ENCODE data around the gene MCTP2. TPM values are rescaled to one million over a fixed set of nuclear protein-coding genes. Genes with fewer than 3 reads are reported as not detected.

Gene MCTP2
- total RNA-seq, 4 donors from 2014 or later: 1.5 to 10.3 (median 5.7) TPM

DNA sequence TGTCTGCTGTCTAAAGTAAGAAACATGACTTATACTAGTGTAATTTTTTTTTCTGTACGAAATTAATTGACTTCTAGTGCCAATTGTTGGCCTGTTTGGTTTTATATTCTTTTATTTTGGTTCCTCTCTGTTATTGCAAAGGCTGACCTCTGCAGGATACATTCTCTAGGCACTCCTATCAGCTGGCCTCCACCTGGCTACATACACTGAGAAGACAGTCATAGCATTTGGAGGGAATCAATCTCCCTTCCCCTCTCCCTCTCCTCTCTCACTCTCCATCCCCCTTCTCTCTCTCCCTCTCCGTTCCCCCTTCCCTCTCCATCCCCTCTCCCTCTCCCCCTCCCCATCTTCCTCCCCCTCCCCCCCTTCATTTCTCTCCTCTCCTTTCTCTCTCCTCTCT, 116.7 kb downstream of the MCTP2 start:
- no peaks in the 10 kb centered on the region for H3K36me3 ChIP-seq
- no peak overlapping the region for H3K27ac ChIP-seq
- ATAC-seq: no peak
- no peaks in the 10 kb centered on the region for H3K4me1 ChIP-seq
- WGBS, 2 donors (ENCODE audit: low coverage in 1 of 2): 57 to 71% methylated on average over 1 to 2 of the region's 2 CpGs
- no peak overlapping the region for H3K4me3 ChIP-seq
- H3K9me3 ChIP-seq: no peaks in the 10 kb centered on the region
- H3K27me3 ChIP-seq: no peaks in the 10 kb centered on the region
- TF ChIP-seq, protein P1, sequence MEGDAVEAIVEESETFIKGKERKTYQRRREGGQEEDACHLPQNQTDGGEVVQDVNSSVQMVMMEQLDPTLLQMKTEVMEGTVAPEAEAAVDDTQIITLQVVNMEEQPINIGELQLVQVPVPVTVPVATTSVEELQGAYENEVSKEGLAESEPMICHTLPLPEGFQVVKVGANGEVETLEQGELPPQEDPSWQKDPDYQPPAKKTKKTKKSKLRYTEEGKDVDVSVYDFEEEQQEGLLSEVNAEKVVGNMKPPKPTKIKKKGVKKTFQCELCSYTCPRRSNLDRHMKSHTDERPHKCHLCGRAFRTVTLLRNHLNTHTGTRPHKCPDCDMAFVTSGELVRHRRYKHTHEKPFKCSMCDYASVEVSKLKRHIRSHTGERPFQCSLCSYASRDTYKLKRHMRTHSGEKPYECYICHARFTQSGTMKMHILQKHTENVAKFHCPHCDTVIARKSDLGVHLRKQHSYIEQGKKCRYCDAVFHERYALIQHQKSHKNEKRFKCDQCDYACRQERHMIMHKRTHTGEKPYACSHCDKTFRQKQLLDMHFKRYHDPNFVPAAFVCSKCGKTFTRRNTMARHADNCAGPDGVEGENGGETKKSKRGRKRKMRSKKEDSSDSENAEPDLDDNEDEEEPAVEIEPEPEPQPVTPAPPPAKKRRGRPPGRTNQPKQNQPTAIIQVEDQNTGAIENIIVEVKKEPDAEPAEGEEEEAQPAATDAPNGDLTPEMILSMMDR (IDR thresholded peaks at IDR 0.05): no peak
- TF ChIP-seq POLR2AphosphoS5 (IDR thresholded peaks at IDR 0.05) (no peak), EP300 (IDR thresholded peaks at IDR 0.05) (no peak), POLR2A (IDR thresholded peaks at IDR 0.05) (no peak)

DNA sequence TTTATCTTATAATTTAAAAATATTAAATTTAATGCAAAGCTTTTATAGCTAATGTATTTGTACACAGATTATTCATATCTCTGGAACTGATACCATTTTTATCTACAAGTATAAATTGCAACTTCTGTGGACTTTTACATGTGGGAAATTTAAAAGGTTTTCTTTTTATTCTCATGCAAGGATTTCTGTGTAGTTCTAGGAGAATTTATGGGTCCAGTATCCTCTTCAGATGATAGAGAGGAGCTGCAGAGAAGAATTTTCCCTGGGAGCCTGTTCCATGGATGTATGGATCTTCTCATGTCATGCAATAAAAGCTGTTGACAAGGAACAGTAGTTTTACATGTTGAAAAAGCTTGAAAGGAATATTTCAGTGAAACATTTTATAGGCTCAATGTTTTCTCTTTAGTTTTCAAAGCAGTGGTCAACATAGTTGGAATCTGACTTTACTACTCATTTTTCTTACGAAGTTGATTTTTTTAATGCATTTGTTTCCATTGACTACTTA, 119.7 kb downstream of the MCTP2 start:
- TF ChIP-seq POLR2AphosphoS5 (IDR thresholded peaks at IDR 0.05) (no peak), POLR2A (IDR thresholded peaks at IDR 0.05) (no peak), EP300 (IDR thresholded peaks at IDR 0.05) (no peak)
- TF ChIP-seq, protein P1 (IDR thresholded peaks at IDR 0.05): no peak
- WGBS, 2 donors (ENCODE audit: low coverage in 1 of 2): 89 to 100% methylated on average over 1 of the region's 1 CpG
- ATAC-seq: no peak
- no peak overlapping the region for H3K4me3 ChIP-seq
- no peaks in the 10 kb centered on the region for H3K4me1 ChIP-seq
- H3K9me3 ChIP-seq: no peaks in the 10 kb centered on the region
- H3K27me3 ChIP-seq: no peaks in the 10 kb centered on the region
- H3K27ac ChIP-seq: no peak overlapping the region
- no peaks in the 10 kb centered on the region for H3K36me3 ChIP-seq

DNA sequence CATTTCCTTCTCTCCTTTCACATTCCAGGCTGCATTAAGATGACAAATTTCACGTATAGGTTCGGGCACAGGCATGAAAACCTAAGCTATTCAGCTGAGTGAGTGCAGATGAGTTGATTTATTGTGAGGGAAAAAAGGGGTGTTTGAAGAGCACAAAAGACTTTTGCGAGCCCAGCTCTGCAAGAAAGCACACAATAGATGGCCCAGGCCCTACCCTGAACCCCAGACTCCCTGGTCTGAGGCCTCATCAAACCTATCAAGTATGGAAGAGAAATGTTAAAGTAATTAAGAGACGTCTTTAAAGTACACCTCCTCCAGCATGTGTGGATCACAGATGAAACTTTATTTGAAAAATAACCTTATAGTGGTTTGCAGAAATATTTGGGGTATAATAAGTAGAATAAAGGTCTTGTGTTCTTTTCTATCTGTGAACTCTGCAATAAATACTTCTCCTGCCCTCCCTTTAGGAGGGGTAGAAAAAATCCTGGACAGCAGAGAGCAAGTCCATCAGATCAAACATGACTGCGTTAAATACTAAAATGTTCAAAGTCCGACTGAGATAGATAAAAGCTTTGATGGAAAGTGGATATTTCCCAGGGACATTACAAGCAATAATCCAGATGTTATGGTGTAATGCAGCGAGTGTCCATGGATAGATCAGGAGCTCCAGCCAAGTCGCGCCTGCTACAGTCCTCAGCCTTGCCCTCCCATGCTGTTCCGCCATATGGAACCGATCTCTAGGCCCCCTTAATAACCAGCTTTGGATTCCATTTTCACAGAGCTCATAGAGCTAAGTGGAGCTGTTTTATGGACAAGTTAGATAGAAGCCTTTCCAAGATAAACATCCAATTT, 121.5 kb downstream of the MCTP2 start:
- no peak for ATAC-seq
- H3K9me3 ChIP-seq: no peaks in the 10 kb centered on the region
- H3K4me3 ChIP-seq: no peak overlapping the region
- no peaks in the 10 kb centered on the region for H3K4me1 ChIP-seq
- H3K36me3 ChIP-seq: no peaks in the 10 kb centered on the region
- WGBS, 2 donors (ENCODE audit: low coverage in 1 of 2): 73 to 76% methylated on average over 3 to 11 of the region's 11 CpGs
- no peak for TF ChIP-seq POLR2AphosphoS5 (IDR thresholded peaks at IDR 0.05)
- no peak for TF ChIP-seq EP300 (IDR thresholded peaks at IDR 0.05)
- TF ChIP-seq, protein P1 (IDR thresholded peaks at IDR 0.05): no peak
- TF ChIP-seq POLR2A (IDR thresholded peaks at IDR 0.05): no peak
- no peak overlapping the region for H3K27ac ChIP-seq
- H3K27me3 ChIP-seq: no peaks in the 10 kb centered on the region

DNA sequence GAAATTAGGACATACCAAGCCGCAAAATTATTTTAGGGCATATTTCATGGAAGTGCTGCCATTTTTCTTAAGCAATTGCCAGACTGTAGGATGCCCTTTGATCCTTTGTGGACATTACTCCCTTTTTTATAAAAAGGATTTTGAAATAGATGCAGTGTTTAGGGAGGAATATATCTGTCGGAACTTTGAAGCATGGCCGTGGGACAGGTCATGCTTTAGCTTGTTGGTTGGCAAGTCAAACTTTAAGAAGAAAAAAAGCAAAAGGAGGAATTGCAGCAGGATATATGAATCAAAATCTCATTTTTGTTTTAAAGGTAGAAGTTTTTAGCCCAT, 122.1 kb downstream of the MCTP2 start:
- H3K9me3 ChIP-seq: no peaks in the 10 kb centered on the region
- TF ChIP-seq POLR2A (IDR thresholded peaks at IDR 0.05): no peak
- TF ChIP-seq, protein P1 (IDR thresholded peaks at IDR 0.05): no peak
- no peak for TF ChIP-seq EP300 (IDR thresholded peaks at IDR 0.05)
- no peak for TF ChIP-seq POLR2AphosphoS5 (IDR thresholded peaks at IDR 0.05)
- H3K27ac ChIP-seq: no peak overlapping the region
- no peak overlapping the region for H3K4me3 ChIP-seq
- no peaks in the 10 kb centered on the region for H3K36me3 ChIP-seq
- H3K4me1 ChIP-seq: no peaks in the 10 kb centered on the region
- ATAC-seq: no peak
- WGBS, 2 donors (ENCODE audit: low coverage in 1 of 2): 59 to 68% methylated on average over 2 to 3 of the region's 3 CpGs
- no peaks in the 10 kb centered on the region for H3K27me3 ChIP-seq

DNA sequence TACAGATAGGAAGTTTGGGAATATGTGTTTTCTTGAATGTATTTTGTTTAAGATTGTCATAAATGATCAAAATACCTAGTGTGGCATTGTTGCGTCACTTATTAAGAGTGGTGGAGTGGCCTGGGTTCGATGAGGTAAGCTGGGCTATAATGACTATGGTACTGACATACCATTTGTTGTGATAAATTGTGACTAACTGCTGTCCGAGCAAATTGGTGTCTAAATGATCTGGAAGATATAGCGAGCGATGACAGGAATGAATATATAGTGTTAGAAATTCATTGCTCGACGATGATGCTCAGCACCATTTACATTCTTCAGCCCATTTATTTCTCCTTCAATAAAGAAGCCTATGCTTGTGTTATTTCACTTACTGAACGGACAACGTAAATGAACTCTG, 123.3 kb downstream of the MCTP2 start:
- Histone ChIP-seq H3K36me3 (no peaks in the 10 kb centered on the region), H3K9me3 (no peaks in the 10 kb centered on the region), H3K4me1 (no peaks in the 10 kb centered on the region), H3K4me3 (no peak overlapping the region), H3K27me3 (no peaks in the 10 kb centered on the region), H3K27ac (no peak overlapping the region)
- TF ChIP-seq POLR2A (IDR thresholded peaks at IDR 0.05) (no peak), EP300 (IDR thresholded peaks at IDR 0.05) (no peak), POLR2AphosphoS5 (IDR thresholded peaks at IDR 0.05) (no peak)
- TF ChIP-seq, protein P1 (IDR thresholded peaks at IDR 0.05): no peak
- 85 to 92% methylated on average over 9 of the region's 9 CpGs for WGBS, 2 donors (ENCODE audit: low coverage in 1 of 2)
- ATAC-seq: no peak
